Astrocyte (in vitro differentiated cells and primary cell): ENCODE measurements around the gene NDFIP2.

Experiments
- CTCF ChIP-seq: IDR thresholded peaks from 2 replicates; pipeline ENCODE4 v1.5.1; 2011; ENCODE audit warnings: low read depth, mild to moderate bottlenecking, inconsistent platforms, low read length, moderate library complexity; ENCODE audit not compliant: insufficient read depth
- EZH2 ChIP-seq: IDR thresholded peaks from 2 replicates; pipeline ENCODE4 v1.6.1; 2012; ENCODE audit warnings: mild to moderate bottlenecking, low read length, inconsistent platforms; ENCODE audit not compliant: insufficient read depth

GRCh38 chr13:79448413-79448812 lies 32.5 kb upstream of the NDFIP2 start:
- TF ChIP-seq CTCF (no peak), EZH2 (no peak)
